ENCODE data around the gene MYH9. TPM values are rescaled to one million over a fixed set of nuclear protein-coding genes. Genes with fewer than 3 reads are reported as not detected.
"Not testable (repeated sequence)": the region's sequence is repeated elsewhere in the genome, so short reads cannot be mapped to it uniquely, and the experiment has no call there.

The MYH9 gene
- total and polyA plus RNA-seq, 2 donors (not counting 1 experiment from before 2014, with no cell fraction given) = 108 to 554 TPM

GRCh38 chr22:36256478-36256877 is 131.3 kb downstream of the MYH9 start:
- ATAC-seq (ENCODE audit: low read depth) = no peak
- H3K4me1 ChIP-seq (ENCODE audit: control insufficient read depth in 2 of 2, insufficient read depth in 2 of 2, low read length in 2 of 2) = peaks cover 17 to 27% of the 10 kb centered on the region in 2 donors

GRCh38 chr22:36255572-36255971 is 132.2 kb downstream of the MYH9 start:
- H3K4me3 ChIP-seq (ENCODE audit: control extremely low read depth in 1 of 5, extremely low read depth in 1 of 5, insufficient read depth in 1 of 5, low read depth in 2 of 5, low read length in 4 of 5); POLR2A ChIA-PET; CTCF ChIA-PET; H3K27me3 Mint-ChIP-seq; H3K4me2 ChIP-seq (replicated peaks; ENCODE audit: low read depth, low read length, poor library complexity, severe bottlenecking); intact Hi-C loops (cut with micrococcal nuclease); H2AFZ ChIP-seq (ENCODE audit: insufficient read depth, low read depth, low read length, poor library complexity, severe bottlenecking); H3K27me3 ChIP-seq (replicated peaks in 1 of 4; ENCODE audit: control extremely low read depth in 1 of 4, control insufficient read depth in 3 of 4, insufficient read depth in 4 of 4, low read length in 3 of 4); H3K9me3 Mint-ChIP-seq (ENCODE audit: insufficient read depth); H3K9me3 ChIP-seq (ENCODE audit: control extremely low read depth in 1 of 3, control insufficient read depth in 2 of 3, insufficient read depth in 1 of 3, low read length in 2 of 3); H3K4me3 Mint-ChIP-seq; H3K27ac Mint-ChIP-seq; H3K27ac ChIP-seq (ENCODE audit: low read length in 2 of 2); DNase-seq; H4K20me1 ChIP-seq (ENCODE audit: control insufficient read depth, insufficient read depth, low read length, poor library complexity, severe bottlenecking); ATAC-seq (ENCODE audit: low read depth); H3K9ac ChIP-seq (ENCODE audit: low read length): not testable (repeated sequence)
- no CpG with 5 or more reads among the region's 5 CpGs for WGBS (ENCODE audit: insufficient coverage)
- peaks cover 40% of the 10 kb centered on the region for H3K4me1 Mint-ChIP-seq
- H3K4me1 ChIP-seq (ENCODE audit: control insufficient read depth in 2 of 2, insufficient read depth in 2 of 2, low read length in 2 of 2) = peaks cover 17 to 27% of the 10 kb centered on the region in 2 donors
- H3K36me3 ChIP-seq (replicated peaks in 1 of 2; ENCODE audit: control extremely low read depth in 1 of 2, control insufficient read depth in 1 of 2, extremely low read depth in 1 of 2, insufficient read depth in 2 of 2, low read length in 1 of 2) = peaks cover 0 to 14% of the 10 kb centered on the region in 2 experiments
- peaks cover 16% of the 10 kb centered on the region for H3K79me2 ChIP-seq (ENCODE audit: control insufficient read depth, insufficient read depth, low read length)

More at GRCh38 chr22:36256478-36256877, 131.3 kb downstream of the MYH9 start:
- no peak overlapping the region for H3K27ac Mint-ChIP-seq
- Histone ChIP-seq H3K27ac (ENCODE audit: low read length in 2 of 2) (no peak overlapping the region), H4K20me1 (ENCODE audit: control insufficient read depth, insufficient read depth, low read length, poor library complexity, severe bottlenecking) (no peaks in the 10 kb centered on the region), H3K27me3 (replicated peaks in 1 of 4; ENCODE audit: control extremely low read depth in 1 of 4, control insufficient read depth in 3 of 4, insufficient read depth in 4 of 4, low read length in 3 of 4) (no peaks in the 10 kb centered on the region), H2AFZ (ENCODE audit: insufficient read depth, low read depth, low read length, poor library complexity, severe bottlenecking) (no peak overlapping the region), H3K9ac (ENCODE audit: low read length) (no peak overlapping the region), H3K9me3 (ENCODE audit: control extremely low read depth in 1 of 3, control insufficient read depth in 2 of 3, insufficient read depth in 1 of 3, low read length in 2 of 3) (no peaks in the 10 kb centered on the region), H3K4me3 (ENCODE audit: control extremely low read depth in 1 of 5, extremely low read depth in 1 of 5, insufficient read depth in 1 of 5, low read depth in 2 of 5, low read length in 4 of 5) (no peak overlapping the region), H3K4me2 (replicated peaks; ENCODE audit: low read depth, low read length, poor library complexity, severe bottlenecking) (no peak overlapping the region), H3K79me2 (ENCODE audit: control insufficient read depth, insufficient read depth, low read length) (peaks cover 16% of the 10 kb centered on the region), H3K36me3 (replicated peaks in 1 of 2; ENCODE audit: control extremely low read depth in 1 of 2, control insufficient read depth in 1 of 2, extremely low read depth in 1 of 2, insufficient read depth in 2 of 2, low read length in 1 of 2) (peaks cover 0 to 16% of the 10 kb centered on the region in 2 experiments)
- ChIA-PET CTCF (no interaction called here), POLR2A (no interaction called here)
- intact Hi-C loops (cut with micrococcal nuclease) = no loop called here
- peaks cover 40% of the 10 kb centered on the region for H3K4me1 Mint-ChIP-seq
- no peak overlapping the region for H3K4me3 Mint-ChIP-seq
- no peak for DNase-seq
- H3K9me3 Mint-ChIP-seq (ENCODE audit: insufficient read depth) = no peaks in the 10 kb centered on the region
- H3K27me3 Mint-ChIP-seq = no peaks in the 10 kb centered on the region
- WGBS (ENCODE audit: insufficient coverage) = 88% methylated on average over 2 of the region's 3 CpGs
- no peak for TF ChIP-seq CTCF (IDR thresholded peaks at IDR 0.05)
- no peak for TF ChIP-seq EZH2 (IDR thresholded peaks at IDR 0.05; ENCODE audit: borderline replicate concordance, insufficient read depth, low read depth, low read length, poor library complexity, severe bottlenecking)
